ENCODE data around the gene PPP2R5C.
A peak's percentile ranks its signal among the peaks of the same experiment; 100 is the strongest.

PPP2R5C gene

GRCh38 chr14:101929096-101929495 lies 167.6 kb downstream of the PPP2R5C start:
- Mint-ChIP-seq H3K9me3 (no peaks in the 10 kb centered on the region), H3K4me3 (no peak overlapping the region), H3K27me3 (ENCODE audit: low read depth, poor library complexity) (peaks cover 8% of the 10 kb centered on the region), H3K27ac (no peak overlapping the region), H3K36me3 (ENCODE audit: low read depth) (peaks cover 22% of the 10 kb centered on the region), H3K4me1 (peaks cover 17% of the 10 kb centered on the region)
- no peak for TF ChIP-seq CTCF (IDR thresholded peaks at IDR 0.05)
- no peak for DNase-seq

- DNase-seq: no peak
- Mint-ChIP-seq H3K36me3 (ENCODE audit: low read depth) (peaks cover 19% of the 10 kb centered on the region), H3K9me3 (no peaks in the 10 kb centered on the region), H3K4me3 (no peak overlapping the region), H3K27me3 (ENCODE audit: low read depth, poor library complexity) (peaks cover 12% of the 10 kb centered on the region), H3K4me1 (peaks cover 17% of the 10 kb centered on the region), H3K27ac (no peak overlapping the region)
- no peak for TF ChIP-seq CTCF (IDR thresholded peaks at IDR 0.05)
Observed at GRCh38 chr14:101929946-101930345, 168.4 kb downstream of the PPP2R5C start.

GRCh38 chr14:101932673-101933072 lies 171.2 kb downstream of the PPP2R5C start:
- H3K9me3 Mint-ChIP-seq: no peaks in the 10 kb centered on the region
- peaks cover 13% of the 10 kb centered on the region for H3K36me3 Mint-ChIP-seq (ENCODE audit: low read depth)
- H3K27ac Mint-ChIP-seq: peak overlapping the region; percentile 74
- TF ChIP-seq CTCF (IDR thresholded peaks at IDR 0.05): no peak
- no peak overlapping the region for H3K4me3 Mint-ChIP-seq
- H3K27me3 Mint-ChIP-seq (ENCODE audit: low read depth, poor library complexity): peaks cover 20% of the 10 kb centered on the region
- H3K4me1 Mint-ChIP-seq: peaks cover 17% of the 10 kb centered on the region
- DNase-seq: no peak

GRCh38 chr14:101933209-101933608 lies 171.7 kb downstream of the PPP2R5C start:
- H3K36me3 Mint-ChIP-seq (ENCODE audit: low read depth): peaks cover 11% of the 10 kb centered on the region
- no peaks in the 10 kb centered on the region for H3K9me3 Mint-ChIP-seq
- H3K27ac Mint-ChIP-seq: no peak overlapping the region
- TF ChIP-seq CTCF (IDR thresholded peaks at IDR 0.05): no peak
- DNase-seq: no peak
- peaks cover 12% of the 10 kb centered on the region for H3K4me1 Mint-ChIP-seq
- peaks cover 23% of the 10 kb centered on the region for H3K27me3 Mint-ChIP-seq (ENCODE audit: low read depth, poor library complexity)
- H3K4me3 Mint-ChIP-seq: no peak overlapping the region

GRCh38 chr14:101934601-101935150 lies 173.2 kb downstream of the PPP2R5C start:
- no peak for DNase-seq
- TF ChIP-seq CTCF (IDR thresholded peaks at IDR 0.05): no peak
- Mint-ChIP-seq H3K27me3 (ENCODE audit: low read depth, poor library complexity) (peaks cover 36% of the 10 kb centered on the region), H3K27ac (no peak overlapping the region), H3K4me1 (peaks cover 9% of the 10 kb centered on the region), H3K4me3 (no peak overlapping the region), H3K9me3 (no peaks in the 10 kb centered on the region), H3K36me3 (ENCODE audit: low read depth) (no peaks in the 10 kb centered on the region)
